Retinal pigment epithelial cell (primary cell): ENCODE results near the gene MAGEA9B.
A peak's percentile ranks its signal among the peaks of the same experiment; 100 is the strongest.
"Not testable (repeated sequence)": the region's sequence is repeated elsewhere in the genome, so short reads cannot be mapped to it uniquely, and the experiment has no call there.

ENCODE experiments used
- DNase-seq: peaks from one replicate; pipeline ENCODE4 v3.0.0-alpha.2; 2010; ENCODE audit warnings: low read depth
- H3K4me3 ChIP-seq: 2 replicates; pipeline ENCODE4 v1.5.1; 2011; ENCODE audit warnings: mild to moderate bottlenecking, low read length, control low read depth, moderate library complexity
- CTCF ChIP-seq: conservative IDR thresholded peaks from 2 replicates; pipeline ENCODE4 v1.5.1; 2011; ENCODE audit warnings: low read depth, low read length, control low read depth, inconsistent platforms

MAGEA9B gene

GRCh38 chrX:149587359-149587758 is at the start of gene MAGEA9B:
TSS of gene MAGEA9B (minus strand) at chrX:149587459. CDS start at chrX:149583179, 4,280 bp downstream.
- not testable (repeated sequence) for DNase-seq, H3K4me3 ChIP-seq

GRCh38 chrX:149633511-149633910 is 46.3 kb upstream of the MAGEA9B start:
- H3K4me3 ChIP-seq, result no peak overlapping the region
- no peak for TF ChIP-seq CTCF
- no peak for DNase-seq

- H3K4me3 ChIP-seq, result peak within 1 kb of the TSS; percentile 62
- no peak for TF ChIP-seq CTCF
- no peak for DNase-seq
These were observed 44.2 kb upstream of the MAGEA9B start, which contains the start of gene TMEM185A for GRCh38 chrX:149631234-149632165. TSS of gene TMEM185A (minus strand) at chrX:149631792. CDS start at chrX:149631580, 212 bp downstream.

GRCh38 chrX:149630681-149631233 is 43.5 kb upstream of the MAGEA9B start:
- no peak for DNase-seq
- H3K4me3 ChIP-seq, result peak overlapping the region; percentile 62
- peak; percentile 19 for TF ChIP-seq CTCF

- no peak for TF ChIP-seq CTCF
- DNase-seq, result no peak
- no peak overlapping the region for H3K4me3 ChIP-seq
These were observed 42.6 kb upstream of the MAGEA9B start for GRCh38 chrX:149629730-149630387.

GRCh38 chrX:149628768-149629167 is 41.5 kb upstream of the MAGEA9B start:
- no peak overlapping the region for H3K4me3 ChIP-seq
- TF ChIP-seq CTCF, result no peak
- no peak for DNase-seq

GRCh38 chrX:149628280-149628679 is 41.0 kb upstream of the MAGEA9B start:
- no peak for DNase-seq
- TF ChIP-seq CTCF, result no peak
- no peak overlapping the region for H3K4me3 ChIP-seq

GRCh38 chrX:149626829-149627228 is 39.6 kb upstream of the MAGEA9B start:
- DNase-seq, H3K4me3 ChIP-seq: not testable (repeated sequence)

- not testable (repeated sequence) for H3K4me3 ChIP-seq, DNase-seq
These were observed 32.4 kb upstream of the MAGEA9B start for GRCh38 chrX:149619662-149620061.
